GM18868 (cell line): Measurements from ENCODE around the gene CCN6.
"Not testable (repeated sequence)": the region's sequence is repeated elsewhere in the genome, so short reads cannot be mapped to it uniquely, and the experiment has no call there.

Experiments used
- ATAC-seq: cut with Tn5 transposase; IDR thresholded peaks from one replicate; pipeline ENCODE4 v1.9.1; 2021; ENCODE audit warnings: mild to moderate bottlenecking, moderate library complexity; ENCODE audit not compliant: unreplicated experiment

The CCN6 gene

DNA sequence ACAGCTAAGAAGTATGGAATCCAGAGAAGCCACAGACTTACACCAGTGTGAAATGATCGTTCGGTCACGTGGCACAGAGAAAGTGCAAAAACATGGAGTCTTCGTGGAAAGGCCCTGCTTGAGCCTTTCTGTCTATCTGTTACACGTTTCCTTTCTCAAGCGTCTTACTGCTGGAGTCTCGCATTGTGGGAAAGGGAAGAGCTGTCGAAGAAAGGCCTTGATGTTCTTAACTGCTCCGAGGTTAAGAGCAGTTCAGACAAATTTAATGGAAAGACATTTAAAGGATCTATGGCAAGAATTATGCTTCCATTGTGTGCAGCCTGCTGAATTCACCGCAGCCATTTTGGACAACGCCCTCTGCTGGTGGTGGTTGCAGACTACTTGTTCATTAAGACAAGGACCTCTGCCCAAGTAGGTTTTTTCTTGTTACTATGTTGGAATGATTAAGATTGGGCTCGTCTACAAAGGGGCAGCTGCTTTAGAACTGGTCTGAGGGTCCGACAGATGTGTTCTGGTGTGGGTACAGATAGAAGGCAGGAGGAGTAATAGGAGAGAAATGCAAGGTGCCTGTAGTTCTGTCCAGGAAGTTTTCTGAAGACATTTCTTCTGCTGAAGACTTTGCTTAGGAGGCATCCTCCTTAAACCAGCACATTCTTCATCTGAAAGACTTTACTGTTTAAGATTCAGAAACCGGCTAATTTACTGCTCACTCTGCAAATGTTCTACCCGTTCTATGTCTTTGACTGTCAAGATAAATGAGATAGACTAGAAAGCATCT, 24.7 kb upstream of the CCN6 start:
- ATAC-seq = peak; percentile 76

DNA sequence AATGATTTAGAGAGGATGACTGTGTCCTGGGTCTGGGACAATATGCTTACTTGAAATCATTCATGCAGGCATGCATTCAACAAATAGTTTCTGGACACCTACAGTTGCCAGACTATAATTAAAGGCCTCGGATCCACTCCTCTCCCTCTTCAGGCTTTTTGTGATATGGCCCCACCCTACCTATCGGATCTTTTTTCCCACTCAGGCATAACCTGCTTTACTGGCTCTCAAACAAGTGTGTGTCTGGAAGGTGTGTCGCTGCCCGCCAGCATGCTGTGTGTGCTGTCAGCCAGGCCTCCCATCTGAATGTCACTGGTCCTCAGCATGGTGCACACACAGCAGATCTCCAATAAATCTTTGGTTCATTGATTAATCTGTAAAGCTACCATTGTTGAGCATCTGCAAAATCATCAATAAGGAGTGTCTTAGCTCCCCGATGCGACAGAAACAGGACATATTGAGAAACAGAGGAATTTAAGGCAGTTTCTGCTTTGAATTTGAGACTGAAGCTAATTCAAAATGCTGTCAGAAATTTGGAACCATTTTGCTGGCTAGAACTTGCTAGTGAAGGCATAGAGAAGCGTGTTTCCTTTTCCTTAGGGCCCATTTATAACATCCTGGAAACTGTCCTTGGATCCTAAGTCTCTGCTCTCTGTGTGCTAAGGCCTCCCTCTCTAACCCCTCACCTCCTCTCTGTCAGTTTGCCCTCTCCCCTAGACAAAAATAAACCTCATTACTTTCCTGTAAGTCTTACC, 23.5 kb upstream of the CCN6 start:
- ATAC-seq = no peak

- no peak for ATAC-seq
Observed at GRCh38 chr6:112030961-112031660, 22.8 kb upstream of the CCN6 start.

GRCh38 chr6:112031960-112032359, 21.9 kb upstream of the CCN6 start:
- no peak for ATAC-seq

DNA sequence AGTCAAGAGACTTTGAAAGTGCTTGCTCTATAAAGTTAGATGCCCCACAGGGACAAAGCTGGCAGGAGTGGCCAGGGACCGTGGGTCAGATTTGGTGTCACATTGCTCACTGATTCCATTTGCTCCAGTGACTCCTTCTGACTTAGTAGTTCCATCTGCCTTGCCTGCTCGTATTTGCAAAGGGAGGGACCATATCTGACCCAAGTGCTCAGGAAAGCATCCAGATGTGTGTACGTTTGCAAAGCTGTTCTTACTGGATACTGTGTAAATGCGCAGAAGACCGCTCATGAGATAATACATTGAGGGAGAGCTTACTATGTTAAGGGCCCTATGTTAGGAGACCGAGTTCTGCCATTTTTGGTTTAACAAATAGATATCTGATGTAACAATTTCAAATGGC, 21.2 kb upstream of the CCN6 start:
- no peak for ATAC-seq

GRCh38 chr6:112033791-112034615, 19.9 kb upstream of the CCN6 start:
- no peak for ATAC-seq

GRCh38 chr6:112034616-112034995, 19.3 kb upstream of the CCN6 start:
- ATAC-seq = no peak

DNA sequence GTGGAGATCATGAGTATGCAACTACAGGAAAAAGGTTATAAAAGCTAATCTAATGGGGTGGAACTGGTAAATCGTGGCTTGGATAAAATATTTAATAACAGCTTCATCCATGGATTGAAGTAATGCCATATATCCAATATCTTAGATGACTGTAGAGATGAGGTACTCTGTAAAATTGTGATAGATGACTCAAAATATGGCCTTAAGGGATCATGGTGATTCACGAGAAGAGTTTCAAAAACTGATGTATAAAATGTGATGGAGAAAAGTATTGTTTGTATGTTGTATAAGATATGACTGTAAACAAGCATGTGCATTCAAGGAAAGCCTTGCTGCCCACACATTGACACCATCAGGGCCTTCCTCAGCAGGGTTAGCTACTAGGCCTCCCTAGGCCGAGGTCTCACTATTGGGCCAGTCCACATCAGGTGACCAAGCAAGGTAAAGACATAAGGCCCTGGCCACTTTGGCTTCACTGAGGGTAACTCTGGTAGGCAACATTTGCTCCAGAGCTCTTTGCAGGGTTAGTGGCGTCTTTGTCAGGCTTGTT, 17.7 kb upstream of the CCN6 start:
- no peak for ATAC-seq

DNA sequence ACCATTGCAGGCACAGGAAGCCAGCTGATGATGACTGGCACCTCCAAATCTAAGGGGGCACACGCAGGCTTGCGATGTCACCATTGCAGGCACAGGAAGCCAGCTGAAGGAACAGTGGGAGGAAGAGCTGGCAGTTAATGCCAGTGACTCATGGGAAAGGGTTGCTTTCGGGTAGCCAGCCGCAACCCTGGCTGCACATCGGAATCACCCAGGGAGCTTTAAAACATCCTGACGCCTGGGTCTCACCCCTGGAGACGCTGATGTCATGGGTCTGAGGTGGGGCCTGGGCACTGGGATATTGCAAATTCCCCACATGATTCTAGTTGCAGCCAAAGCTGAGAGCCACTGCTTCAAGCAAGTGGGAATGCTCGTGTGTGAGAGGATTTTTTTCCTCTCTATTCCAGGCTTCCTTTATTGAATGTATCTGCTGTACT, 16.1 kb upstream of the CCN6 start:
- no peak for ATAC-seq

- ATAC-seq = no peak
Observed at GRCh38 chr6:112038268-112038667, 15.6 kb upstream of the CCN6 start.

DNA sequence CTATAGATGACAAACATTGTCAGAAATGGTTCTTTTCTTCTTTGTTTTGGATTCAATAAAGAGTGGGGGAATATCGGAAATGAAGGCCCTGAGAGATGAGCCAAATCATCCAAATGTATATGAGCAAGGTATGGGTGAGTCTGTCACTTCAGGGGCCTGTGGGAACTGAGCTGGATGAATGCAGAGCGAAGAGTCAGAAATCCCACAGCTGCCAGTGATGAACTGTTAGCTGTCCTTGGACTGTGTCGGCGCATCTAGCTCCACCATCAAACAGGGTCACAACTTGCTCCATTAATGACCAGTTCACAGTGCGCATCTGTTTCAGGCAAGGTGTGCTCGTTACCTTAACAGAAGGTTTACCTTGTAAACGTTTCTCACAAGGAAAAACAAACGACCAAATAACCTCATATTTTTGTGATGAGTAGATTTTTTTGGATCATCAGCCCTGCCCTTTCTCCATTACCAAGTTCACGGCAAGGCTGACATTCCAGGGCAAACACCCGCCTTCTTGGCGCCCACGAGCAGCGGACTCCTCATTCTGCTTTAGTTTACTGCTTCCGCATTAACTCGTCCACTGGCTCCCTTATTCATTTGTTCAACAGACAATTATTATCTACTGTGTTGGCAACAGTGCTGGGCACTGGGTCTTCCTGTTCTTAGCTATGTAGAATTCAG, 15.0 kb upstream of the CCN6 start:
- ATAC-seq = no peak

- ATAC-seq = no peak
Observed at GRCh38 chr6:112039431-112039770, 14.5 kb upstream of the CCN6 start.

DNA sequence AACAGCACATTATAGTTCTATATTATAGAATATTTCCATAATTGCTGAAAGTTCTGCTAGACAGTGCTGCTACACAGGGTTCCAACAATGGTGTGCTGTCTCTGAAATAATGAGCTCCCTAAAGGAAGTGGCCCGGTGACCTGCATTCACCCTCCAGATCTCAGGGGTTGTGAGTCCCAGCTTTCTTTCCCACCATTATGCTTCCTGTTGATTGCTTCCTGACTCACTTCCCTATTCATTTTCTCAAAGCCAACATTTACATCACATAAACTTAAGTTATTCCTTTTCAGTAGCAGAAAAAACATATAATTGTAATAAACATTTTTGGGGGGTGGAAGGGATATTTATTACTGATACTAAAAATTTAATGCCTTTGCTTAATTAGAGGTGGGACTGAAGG, 12.9 kb upstream of the CCN6 start:
- ATAC-seq = no peak

DNA sequence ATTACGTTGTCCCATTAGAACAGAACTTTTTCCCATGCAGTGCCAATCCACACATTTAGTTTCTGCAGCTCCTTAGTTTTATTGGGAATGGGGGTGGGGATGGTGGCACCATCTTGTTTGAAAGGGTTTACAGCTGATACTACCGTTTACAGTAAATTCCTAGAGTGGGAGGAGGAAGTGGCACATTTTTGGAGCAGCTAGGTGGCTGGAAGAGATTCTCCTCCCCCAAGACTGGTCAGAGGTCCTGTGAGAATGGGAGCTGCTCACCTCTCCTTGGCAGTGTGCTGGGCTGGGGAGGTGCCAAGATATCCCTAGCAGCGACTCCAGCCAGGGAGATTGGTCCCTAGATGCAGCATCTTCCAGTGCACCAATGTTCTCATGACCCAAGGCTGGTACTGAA, 12.4 kb upstream of the CCN6 start:
- ATAC-seq = no peak

- peak; percentile 90 for ATAC-seq
Observed at GRCh38 chr6:112043032-112044007, 10.6 kb upstream of the CCN6 start.

DNA sequence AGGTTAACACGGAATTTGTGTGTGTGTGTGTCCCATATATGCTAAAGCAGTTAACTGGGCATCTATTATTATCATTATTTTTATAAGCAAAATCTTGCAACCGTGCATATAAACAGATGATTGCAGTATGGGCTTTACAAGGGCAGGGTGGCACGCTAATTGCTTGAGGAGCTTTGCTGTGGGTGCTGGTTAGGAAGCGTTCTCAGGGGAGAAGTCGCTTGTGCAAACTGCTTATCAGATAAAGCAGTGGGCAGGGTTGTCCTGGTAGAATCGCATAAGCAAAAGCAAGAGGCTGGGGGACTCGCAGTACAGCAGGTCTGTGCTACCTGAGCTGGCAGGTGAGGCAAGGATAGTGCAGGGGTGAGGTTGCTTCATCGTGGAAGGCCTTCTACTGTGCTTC, 9.7 kb upstream of the CCN6 start:
- no peak for ATAC-seq

- no peak for ATAC-seq
Observed at GRCh38 chr6:112044856-112045255, 9.0 kb upstream of the CCN6 start.

GRCh38 chr6:112047523-112047922, 6.4 kb upstream of the CCN6 start:
- not testable (repeated sequence) for ATAC-seq
